ENCODE data around the gene CACNA2D2.
"Not testable (repeated sequence)": the region's sequence is repeated elsewhere in the genome, so short reads cannot be mapped to it uniquely, and the experiment has no call there.

The CACNA2D2 gene

GRCh38 chr3:50530001-50530970, 26.9 kb upstream of the CACNA2D2 start:
- DNase-seq (ENCODE audit: low read depth, low spot score) = no peak

GRCh38 chr3:50525987-50526386, 22.6 kb upstream of the CACNA2D2 start:
- DNase-seq (ENCODE audit: low read depth, low spot score) = no peak

GRCh38 chr3:50525191-50525910, 21.9 kb upstream of the CACNA2D2 start:
- no peak for DNase-seq (ENCODE audit: low read depth, low spot score)

GRCh38 chr3:50524746-50525145, 21.3 kb upstream of the CACNA2D2 start:
- no peak for DNase-seq (ENCODE audit: low read depth, low spot score)

GRCh38 chr3:50523279-50523811, 19.9 kb upstream of the CACNA2D2 start:
- DNase-seq (ENCODE audit: low read depth, low spot score) = no peak

- no peak for DNase-seq (ENCODE audit: low read depth, low spot score)
Measured at GRCh38 chr3:50521572-50521971, 18.1 kb upstream of the CACNA2D2 start.

- DNase-seq (ENCODE audit: low read depth, low spot score) = no peak
Measured at GRCh38 chr3:50520849-50521248, 17.4 kb upstream of the CACNA2D2 start.

GRCh38 chr3:50519471-50520089, 16.1 kb upstream of the CACNA2D2 start:
- DNase-seq (ENCODE audit: low read depth, low spot score) = peak; percentile 54

- DNase-seq (ENCODE audit: low read depth, low spot score) = no peak
Measured at GRCh38 chr3:50518436-50518835, 15.0 kb upstream of the CACNA2D2 start.

- no peak for DNase-seq (ENCODE audit: low read depth, low spot score)
Measured at GRCh38 chr3:50517721-50518206, 14.3 kb upstream of the CACNA2D2 start.

GRCh38 chr3:50516440-50516871, 13.0 kb upstream of the CACNA2D2 start:
- no peak for DNase-seq (ENCODE audit: low read depth, low spot score)

GRCh38 chr3:50515565-50516439, 12.4 kb upstream of the CACNA2D2 start:
- no peak for DNase-seq (ENCODE audit: low read depth, low spot score)

- DNase-seq (ENCODE audit: low read depth, low spot score) = not testable (repeated sequence)
Measured at GRCh38 chr3:50512908-50513307, 9.5 kb upstream of the CACNA2D2 start.

GRCh38 chr3:50512131-50512530, 8.7 kb upstream of the CACNA2D2 start:
- DNase-seq (ENCODE audit: low read depth, low spot score) = no peak

- no peak for DNase-seq (ENCODE audit: low read depth, low spot score)
Measured at GRCh38 chr3:50510325-50510724, 6.9 kb upstream of the CACNA2D2 start.

- no peak for DNase-seq (ENCODE audit: low read depth, low spot score)
Measured at GRCh38 chr3:50509715-50510114, 6.3 kb upstream of the CACNA2D2 start.

GRCh38 chr3:50508821-50509220, 5.4 kb upstream of the CACNA2D2 start:
- no peak for DNase-seq (ENCODE audit: low read depth, low spot score)

- no peak for DNase-seq (ENCODE audit: low read depth, low spot score)
Measured at GRCh38 chr3:50506169-50506568, 2.7 kb upstream of the CACNA2D2 start.

GRCh38 chr3:50504681-50505080, 1.2 kb upstream of the CACNA2D2 start:
- no peak for DNase-seq (ENCODE audit: low read depth, low spot score)

GRCh38 chr3:50502584-50503423, 630 bp downstream of the CACNA2D2 start:
- DNase-seq (ENCODE audit: low read depth, low spot score) = no peak

All from activated naive CD8-positive, alpha-beta T cell treated with anti-CD3 and anti-CD28 coated beads, Interleukin-2, amount 50 U/mL, for 16 hours (primary cell).